ENCODE measurements around the gene SYT1. TPM values are rescaled to one million over a fixed set of nuclear protein-coding genes. Genes with fewer than 3 reads are reported as not detected.

SYT1 gene
- total and polyA plus RNA-seq, 2 of the 8 experiments (the other 6 are each of a cell fraction or from before 2014, with no cell fraction given), result 11.0 to 34.6 TPM

DNA sequence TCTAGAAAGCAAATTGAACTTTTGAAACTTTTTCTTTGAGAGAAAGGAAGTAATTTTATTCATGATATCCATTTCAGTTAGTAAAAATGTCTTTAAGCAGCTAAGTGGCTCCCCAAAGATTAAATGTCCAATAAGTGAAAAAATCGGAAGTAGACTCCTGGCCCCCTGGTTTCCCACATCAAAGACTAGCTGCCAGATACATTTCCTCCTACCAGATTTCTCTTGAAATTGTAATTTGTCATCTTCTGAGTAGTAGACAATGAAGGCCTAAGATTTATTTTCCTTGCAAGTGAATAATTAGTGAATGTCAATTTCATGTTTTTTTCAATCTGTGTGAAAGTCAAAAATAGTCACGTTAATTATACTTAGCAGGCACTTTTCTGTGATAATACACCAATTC lies 321.9 kb downstream of the SYT1 start (continued):
- TF ChIP-seq CHD2 (IDR thresholded peaks at IDR 0.05; ENCODE audit: low read length) (no peak), TAF1 (IDR thresholded peaks at IDR 0.05; ENCODE audit: low read depth, low read length) (no peak), SP4 (IDR thresholded peaks at IDR 0.05; ENCODE audit: low read length) (no peak), SUZ12 (IDR thresholded peaks at IDR 0.05; ENCODE audit: low read length) (no peak), POLR2AphosphoS5 (IDR thresholded peaks at IDR 0.05; ENCODE audit: low read depth, low read length) (no peak), CHD1 (IDR thresholded peaks at IDR 0.05; ENCODE audit: low read depth, low read length) (no peak), TCF12 (IDR thresholded peaks at IDR 0.05; ENCODE audit: low read depth, low read length) (no peak), GTF2F1 (IDR thresholded peaks at IDR 0.05; ENCODE audit: borderline replicate concordance, low read depth, low read length) (no peak)

Measured in H1 (cell line).